ENCODE results near the gene POLE. TPM values are rescaled to one million over a fixed set of nuclear protein-coding genes. Genes with fewer than 3 reads are reported as not detected.
A peak's percentile ranks its signal among the peaks of the same experiment; 100 is the strongest.
"Not testable (repeated sequence)": the region's sequence is repeated elsewhere in the genome, so short reads cannot be mapped to it uniquely, and the experiment has no call there.

The POLE gene
- total RNA-seq, 1 donor from 2014 or later = 44.7 TPM

DNA sequence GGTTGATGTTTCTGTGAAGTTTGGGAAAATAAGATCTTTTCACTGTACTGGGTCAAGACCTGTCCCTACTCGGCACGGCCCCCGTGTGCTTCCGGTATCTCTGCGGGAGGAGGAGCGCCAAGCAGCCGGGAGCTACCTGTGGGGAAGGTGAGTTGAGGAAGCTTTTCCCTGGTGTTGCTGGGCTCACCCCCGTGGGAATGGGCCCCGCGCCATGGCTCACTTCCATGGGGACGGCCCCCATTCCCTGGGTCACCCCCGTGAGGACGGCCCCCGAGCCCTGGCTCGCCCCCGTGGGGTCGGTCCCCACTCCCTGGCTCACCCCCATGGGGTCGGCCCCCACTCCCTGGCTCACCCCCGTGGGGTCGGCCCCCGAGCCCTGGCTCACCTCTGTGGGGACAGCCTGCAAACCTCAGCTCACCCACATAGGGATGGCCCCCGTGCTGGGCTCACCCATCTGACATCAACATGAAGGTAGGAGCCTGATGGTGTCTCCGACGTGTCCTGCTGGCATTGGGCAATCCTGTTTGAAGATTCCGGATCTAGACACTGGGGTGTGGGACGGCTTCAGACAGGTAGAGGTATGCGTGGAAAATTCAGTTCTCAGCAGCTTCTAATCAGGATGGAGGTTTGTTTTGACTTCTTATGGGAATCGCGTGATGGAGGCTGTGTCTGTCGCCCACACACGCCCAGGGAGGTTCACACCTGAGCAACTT lies 85.8 kb downstream of the POLE start:
- DNase-seq (ENCODE audit: low spot score) = no peak
- peaks cover 26% of the 10 kb centered on the region for H3K4me1 Mint-ChIP-seq (ENCODE audit: low read depth)
- TF ChIP-seq, protein P1, sequence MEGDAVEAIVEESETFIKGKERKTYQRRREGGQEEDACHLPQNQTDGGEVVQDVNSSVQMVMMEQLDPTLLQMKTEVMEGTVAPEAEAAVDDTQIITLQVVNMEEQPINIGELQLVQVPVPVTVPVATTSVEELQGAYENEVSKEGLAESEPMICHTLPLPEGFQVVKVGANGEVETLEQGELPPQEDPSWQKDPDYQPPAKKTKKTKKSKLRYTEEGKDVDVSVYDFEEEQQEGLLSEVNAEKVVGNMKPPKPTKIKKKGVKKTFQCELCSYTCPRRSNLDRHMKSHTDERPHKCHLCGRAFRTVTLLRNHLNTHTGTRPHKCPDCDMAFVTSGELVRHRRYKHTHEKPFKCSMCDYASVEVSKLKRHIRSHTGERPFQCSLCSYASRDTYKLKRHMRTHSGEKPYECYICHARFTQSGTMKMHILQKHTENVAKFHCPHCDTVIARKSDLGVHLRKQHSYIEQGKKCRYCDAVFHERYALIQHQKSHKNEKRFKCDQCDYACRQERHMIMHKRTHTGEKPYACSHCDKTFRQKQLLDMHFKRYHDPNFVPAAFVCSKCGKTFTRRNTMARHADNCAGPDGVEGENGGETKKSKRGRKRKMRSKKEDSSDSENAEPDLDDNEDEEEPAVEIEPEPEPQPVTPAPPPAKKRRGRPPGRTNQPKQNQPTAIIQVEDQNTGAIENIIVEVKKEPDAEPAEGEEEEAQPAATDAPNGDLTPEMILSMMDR (IDR thresholded peaks at IDR 0.05) = no peak
- H3K27me3 Mint-ChIP-seq (ENCODE audit: low read depth) = peaks cover 16% of the 10 kb centered on the region
- peak overlapping the region; percentile 19 for H3K4me3 Mint-ChIP-seq (ENCODE audit: unreplicated experiment)
- no peaks in the 10 kb centered on the region for H3K36me3 Mint-ChIP-seq (ENCODE audit: low read depth)
- H3K27ac Mint-ChIP-seq (ENCODE audit: unreplicated experiment) = no peak overlapping the region
- H3K9me3 Mint-ChIP-seq (ENCODE audit: low read depth) = no peaks in the 10 kb centered on the region

DNA sequence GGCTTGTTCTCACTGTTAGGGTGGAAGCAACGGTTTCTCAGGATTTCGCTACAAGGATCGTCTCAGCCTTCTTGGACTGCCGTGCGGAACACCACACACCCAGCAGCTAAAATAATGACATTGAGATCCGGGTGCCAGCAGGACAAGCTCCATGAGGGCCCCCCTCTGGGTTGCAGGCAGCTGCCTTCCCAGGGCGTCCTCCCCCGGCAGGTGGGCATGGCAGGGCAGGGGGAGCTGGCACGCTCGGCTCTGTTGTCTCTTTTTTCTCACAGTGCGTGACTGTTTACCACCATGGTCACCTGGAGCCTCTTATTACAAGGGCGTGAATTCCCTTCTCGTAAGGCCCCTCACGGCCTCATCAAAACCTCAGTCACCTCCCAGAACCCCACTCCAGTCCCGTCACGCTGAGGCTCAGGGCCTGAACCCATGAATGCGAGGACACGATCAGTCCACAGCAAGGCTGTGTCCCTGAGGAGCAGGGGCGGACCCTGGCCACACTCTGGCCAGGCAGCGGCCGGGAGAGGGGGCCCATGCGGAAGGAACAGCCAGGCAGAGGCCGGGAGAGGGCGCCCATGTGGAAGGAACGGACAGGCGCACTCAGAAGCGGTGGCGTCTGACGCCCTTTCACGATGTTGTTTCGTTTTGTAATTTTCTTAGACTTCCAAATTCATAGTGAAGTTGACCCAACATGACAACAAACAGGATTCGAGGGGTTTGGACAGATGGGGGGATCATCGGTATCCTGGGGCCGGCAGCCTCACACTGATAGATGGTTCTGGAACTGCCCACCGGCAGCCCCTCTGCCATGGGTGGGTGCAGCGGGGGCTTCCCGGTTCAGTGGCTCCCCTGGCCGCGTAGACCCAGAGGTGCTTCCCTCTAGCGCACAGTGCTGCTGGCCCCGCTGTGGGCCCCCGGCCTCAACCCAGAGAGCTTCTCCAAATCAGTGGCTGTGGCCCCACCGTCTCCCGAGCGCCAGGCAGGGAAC lies 86.8 kb downstream of the POLE start:
- TF ChIP-seq, protein P1 (IDR thresholded peaks at IDR 0.05) = peak; percentile 82
- Mint-ChIP-seq H3K36me3 (ENCODE audit: low read depth) (no peaks in the 10 kb centered on the region), H3K9me3 (ENCODE audit: low read depth) (no peaks in the 10 kb centered on the region), H3K4me3 (ENCODE audit: unreplicated experiment) (peak overlapping the region; percentile 68), H3K27ac (ENCODE audit: unreplicated experiment) (no peak overlapping the region), H3K4me1 (ENCODE audit: low read depth) (peaks cover 36% of the 10 kb centered on the region), H3K27me3 (ENCODE audit: low read depth) (peaks cover 12% of the 10 kb centered on the region)
- no peak for DNase-seq (ENCODE audit: low spot score)

DNA sequence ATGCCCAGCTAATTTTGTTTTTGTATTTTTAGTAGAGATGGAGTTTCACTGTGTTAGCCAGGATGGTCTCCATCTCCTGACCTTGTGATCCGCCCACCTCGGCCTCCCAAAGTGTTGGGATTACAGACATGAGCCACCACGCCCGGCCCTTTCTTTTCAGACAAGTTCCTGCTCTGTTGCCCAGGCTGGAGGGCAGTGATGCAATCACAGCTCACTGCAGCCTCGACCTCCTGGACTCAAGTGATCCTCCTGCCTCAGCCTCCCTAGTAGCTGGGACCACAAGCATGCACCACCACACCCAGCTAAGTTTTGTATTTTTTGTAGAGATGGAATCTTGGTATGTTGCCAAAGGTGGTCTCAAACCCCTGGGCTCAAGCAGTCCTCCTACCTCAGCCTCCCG lies 87.6 kb downstream of the POLE start:
- H3K27me3 Mint-ChIP-seq (ENCODE audit: low read depth); DNase-seq (ENCODE audit: low spot score); H3K27ac Mint-ChIP-seq (ENCODE audit: unreplicated experiment); H3K4me3 Mint-ChIP-seq (ENCODE audit: unreplicated experiment); H3K36me3 Mint-ChIP-seq (ENCODE audit: low read depth); H3K9me3 Mint-ChIP-seq (ENCODE audit: low read depth): not testable (repeated sequence)
- peaks cover 36% of the 10 kb centered on the region for H3K4me1 Mint-ChIP-seq (ENCODE audit: low read depth)

DNA sequence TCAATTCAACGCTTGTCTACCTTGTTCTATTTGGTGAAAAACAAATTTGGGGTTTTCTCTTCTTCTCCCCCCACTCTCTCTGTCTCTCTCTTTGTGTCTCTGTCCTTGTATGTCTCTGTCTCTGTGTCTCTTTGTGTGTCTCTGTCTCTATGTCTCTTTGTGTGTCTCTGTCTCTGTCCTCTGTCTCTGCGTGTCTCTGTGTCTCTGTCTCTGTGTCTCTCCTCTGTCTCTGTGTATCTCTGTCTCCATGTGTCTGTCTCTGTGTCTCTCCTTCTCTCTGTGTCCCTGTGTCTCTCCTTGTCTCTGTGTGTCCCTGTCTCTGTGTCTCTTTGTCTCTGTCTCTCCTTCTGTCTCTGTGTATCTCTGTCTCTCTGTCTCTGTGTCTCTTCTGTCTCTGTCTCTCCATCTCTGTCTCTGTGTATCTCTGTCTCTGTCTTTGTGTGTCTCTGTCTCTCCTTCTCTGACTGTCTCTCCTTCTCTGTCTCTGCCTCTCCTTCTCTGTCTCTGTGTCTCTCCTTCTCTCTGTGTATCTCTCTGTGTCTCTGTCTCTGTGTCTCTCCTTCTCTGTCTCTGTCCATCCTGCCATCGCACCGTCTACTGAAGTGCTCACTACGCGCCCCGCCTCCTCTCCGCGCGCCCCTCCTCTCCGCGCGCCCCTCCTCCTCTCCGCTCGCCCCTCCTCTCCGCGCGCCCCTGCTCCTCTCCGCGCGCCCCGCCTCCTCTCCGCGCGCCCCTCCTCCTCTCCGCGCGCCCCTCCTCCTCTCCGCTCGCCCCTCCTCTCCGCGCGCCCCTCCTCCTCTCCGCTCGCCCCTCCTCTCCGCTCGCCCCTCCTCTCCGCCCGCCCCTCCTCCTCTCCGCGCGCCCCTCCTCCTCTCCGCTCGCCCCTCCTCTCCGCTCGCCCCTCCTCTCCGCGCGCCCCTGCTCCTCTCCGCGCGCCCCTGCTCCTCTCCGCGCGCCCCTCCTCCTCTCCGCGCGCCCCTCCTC lies 89.5 kb downstream of the POLE start:
- no peak for DNase-seq (ENCODE audit: low spot score)
- TF ChIP-seq, protein P1 (IDR thresholded peaks at IDR 0.05) = no peak
- peaks cover 5% of the 10 kb centered on the region for H3K27me3 Mint-ChIP-seq (ENCODE audit: low read depth)

DNA sequence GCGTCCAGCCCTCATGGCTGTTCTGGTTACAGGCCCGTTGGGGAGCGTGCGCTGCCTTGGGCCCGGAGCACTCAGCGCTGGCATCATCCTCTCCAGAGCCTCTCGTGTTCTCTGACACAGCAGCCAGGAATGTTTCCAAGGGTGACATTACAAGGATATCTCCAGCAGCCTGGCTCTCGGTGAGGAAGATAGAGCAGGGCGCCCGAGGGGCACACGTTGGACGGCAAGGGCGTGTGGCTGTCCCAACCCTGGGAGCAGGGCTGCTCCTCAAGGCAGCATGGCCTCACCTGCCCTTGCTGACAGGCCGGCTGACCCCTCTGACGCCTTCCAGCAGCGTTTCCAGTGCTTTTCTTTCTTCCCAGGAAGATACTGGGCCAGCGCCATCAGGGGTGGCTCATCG lies 91.1 kb downstream of the POLE start:
- Mint-ChIP-seq H3K36me3 (ENCODE audit: low read depth) (no peaks in the 10 kb centered on the region), H3K27me3 (ENCODE audit: low read depth) (no peaks in the 10 kb centered on the region), H3K4me1 (ENCODE audit: low read depth) (peaks cover 35% of the 10 kb centered on the region), H3K9me3 (ENCODE audit: low read depth) (no peaks in the 10 kb centered on the region), H3K27ac (ENCODE audit: unreplicated experiment) (peak overlapping the region; percentile 79), H3K4me3 (ENCODE audit: unreplicated experiment) (peak overlapping the region; percentile 28)
- no peak for DNase-seq (ENCODE audit: low spot score)
- TF ChIP-seq, protein P1 (IDR thresholded peaks at IDR 0.05) = no peak

More for the DNA sequence above, 89.5 kb downstream of the POLE start:
- peak overlapping the region; percentile 76 for H3K27ac Mint-ChIP-seq (ENCODE audit: unreplicated experiment)
- H3K36me3 Mint-ChIP-seq (ENCODE audit: low read depth) = no peaks in the 10 kb centered on the region
- peak overlapping the region; percentile 85 for H3K4me3 Mint-ChIP-seq (ENCODE audit: unreplicated experiment)
- H3K4me1 Mint-ChIP-seq (ENCODE audit: low read depth) = peaks cover 40% of the 10 kb centered on the region
- H3K9me3 Mint-ChIP-seq (ENCODE audit: low read depth) = no peaks in the 10 kb centered on the region

Measured in chondrocyte (in vitro differentiated cells).